GM19043 (cell line): ENCODE results near the gene CCT3.

Experiments used
- ATAC-seq: cut with Tn5 transposase; IDR thresholded peaks from one replicate; pipeline ENCODE4 v1.9.1; 2021; ENCODE audit warnings: low read depth; ENCODE audit not compliant: unreplicated experiment

CCT3 gene

GRCh38 chr1:156282479-156283222 lies 55.4 kb downstream of the CCT3 start, which contains the start of gene SMG5:
TSS of gene SMG5 (minus strand) at chr1:156282825. CDS start at chr1:156282680, 145 bp downstream.
- ATAC-seq, result peak; percentile 81

GRCh38 chr1:156281693-156282478 lies 56.2 kb downstream of the CCT3 start:
- ATAC-seq, result no peak

GRCh38 chr1:156281281-156281680 lies 56.8 kb downstream of the CCT3 start:
- ATAC-seq, result no peak

- ATAC-seq, result no peak
Measured at GRCh38 chr1:156279837-156280236, 58.3 kb downstream of the CCT3 start.

- no peak for ATAC-seq
Measured at GRCh38 chr1:156276966-156277381, 61.1 kb downstream of the CCT3 start.

GRCh38 chr1:156276532-156276931 lies 61.6 kb downstream of the CCT3 start:
- ATAC-seq, result no peak

- no peak for ATAC-seq
Measured at GRCh38 chr1:156270314-156270713, 67.8 kb downstream of the CCT3 start.

GRCh38 chr1:156268336-156268735 lies 69.8 kb downstream of the CCT3 start:
- ATAC-seq, result no peak

GRCh38 chr1:156266051-156266450 lies 72.0 kb downstream of the CCT3 start:
- ATAC-seq, result no peak

GRCh38 chr1:156263288-156263655 lies 74.8 kb downstream of the CCT3 start:
- ATAC-seq, result no peak

GRCh38 chr1:156262461-156263287 lies 75.4 kb downstream of the CCT3 start:
- no peak for ATAC-seq

GRCh38 chr1:156260896-156261295 lies 77.2 kb downstream of the CCT3 start:
- ATAC-seq, result no peak

GRCh38 chr1:156259805-156260204 lies 78.3 kb downstream of the CCT3 start:
- ATAC-seq, result no peak
